T47D (cell line): Measurements from ENCODE around the gene SIGLECL1.

ENCODE experiments used
- DNase-seq, 2 experiments: peaks; one replicate each; pipeline versions ENCODE4 v3.0.0 to v3.0.0-alpha.2; 2011 to 2012; ENCODE audit warnings: low read depth in 1 of 2, low spot score in 1 of 2
- JUND ChIP-seq: IDR thresholded peaks from 2 replicates; pipeline ENCODE4 v1.6.1; 2012; ENCODE audit warnings: low read depth
- in situ Hi-C: cut with HindIII; loops from 2 replicates; pipeline ENCODE4 v1.10.0; 2016; ENCODE audit warnings: low sequenced_read_pairs, low pct_unique_long_range_greater_than_20kb

The SIGLECL1 gene

GRCh38 chr19:51227326-51227725, 23.6 kb upstream of the SIGLECL1 start:
- in situ Hi-C loops: no loop called here
- DNase-seq: no peak
- no peak for TF ChIP-seq JUND

GRCh38 chr19:51227966-51228365, 22.9 kb upstream of the SIGLECL1 start:
- no peak for TF ChIP-seq JUND
- in situ Hi-C loops: no loop called here
- DNase-seq: no peak

GRCh38 chr19:51240866-51241265, 10.0 kb upstream of the SIGLECL1 start:
- in situ Hi-C loops: no loop called here
- no peak for DNase-seq
- no peak for TF ChIP-seq JUND

- no peak for DNase-seq
- in situ Hi-C loops: no loop called here
- TF ChIP-seq JUND: no peak
Measured at GRCh38 chr19:51242881-51243630, 7.8 kb upstream of the SIGLECL1 start.

GRCh38 chr19:51246164-51246552, 4.7 kb upstream of the SIGLECL1 start:
- no peak for TF ChIP-seq JUND
- in situ Hi-C loops: no loop called here
- no peak for DNase-seq

GRCh38 chr19:51247972-51248590, 2.8 kb upstream of the SIGLECL1 start:
- no peak for TF ChIP-seq JUND
- no peak for DNase-seq
- in situ Hi-C loops: no loop called here

- no peak for TF ChIP-seq JUND
- DNase-seq: no peak
- in situ Hi-C loops: no loop called here
Measured at GRCh38 chr19:51251468-51251820, 564 bp downstream of the SIGLECL1 start.

- no peak for TF ChIP-seq JUND
- no peak for DNase-seq
- in situ Hi-C loops: no loop called here
Measured at GRCh38 chr19:51252306-51253079, 1.6 kb downstream of the SIGLECL1 start.

GRCh38 chr19:51253088-51253806, 2.4 kb downstream of the SIGLECL1 start:
- in situ Hi-C loops: no loop called here
- DNase-seq: no peak
- TF ChIP-seq JUND: no peak

GRCh38 chr19:51256155-51256625, 5.3 kb downstream of the SIGLECL1 start:
- DNase-seq: no peak
- TF ChIP-seq JUND: no peak
- in situ Hi-C loops: no loop called here

GRCh38 chr19:51257471-51257870, 6.6 kb downstream of the SIGLECL1 start:
- in situ Hi-C loops: no loop called here
- no peak for DNase-seq
- no peak for TF ChIP-seq JUND
